ENCODE results near the gene PUDP. TPM values are rescaled to one million over a fixed set of nuclear protein-coding genes. Genes with fewer than 3 reads are reported as not detected.
A peak's percentile ranks its signal among the peaks of the same experiment; 100 is the strongest.
"Not testable (repeated sequence)": the region's sequence is repeated elsewhere in the genome, so short reads cannot be mapped to it uniquely, and the experiment has no call there.

Gene PUDP
- 13.9 TPM for total RNA-seq

GRCh38 chrX:7147978-7148854 is at the start of gene PUDP:
Gene PUDP (minus strand): TSS chrX:7148153. CDS start chrX:7148113, 40 bp downstream.
- ATAC-seq, result peak; percentile 94

GRCh38 chrX:7194606-7195005 is 46.7 kb upstream of the PUDP start:
- no peak for ATAC-seq

DNA sequence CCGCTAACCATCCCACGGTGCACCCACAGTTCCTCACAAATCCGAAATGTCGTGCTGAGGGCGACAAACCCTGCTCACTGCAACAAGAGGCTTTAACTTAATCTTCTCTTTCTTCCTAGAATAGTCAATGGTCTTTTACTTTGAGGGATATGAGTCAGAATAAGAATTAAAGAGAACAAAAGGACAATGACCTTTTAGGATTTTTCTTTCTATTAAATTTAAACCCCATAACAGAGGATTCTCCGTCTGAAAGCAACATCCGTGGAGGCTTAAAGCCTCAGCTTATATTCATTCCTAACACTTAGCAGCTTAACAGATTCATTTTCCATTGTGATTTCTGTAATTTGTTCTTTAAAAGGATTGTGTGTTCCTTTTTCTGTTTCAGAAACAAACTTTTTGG is 44.9 kb upstream of the PUDP start:
- no peak for ATAC-seq

DNA sequence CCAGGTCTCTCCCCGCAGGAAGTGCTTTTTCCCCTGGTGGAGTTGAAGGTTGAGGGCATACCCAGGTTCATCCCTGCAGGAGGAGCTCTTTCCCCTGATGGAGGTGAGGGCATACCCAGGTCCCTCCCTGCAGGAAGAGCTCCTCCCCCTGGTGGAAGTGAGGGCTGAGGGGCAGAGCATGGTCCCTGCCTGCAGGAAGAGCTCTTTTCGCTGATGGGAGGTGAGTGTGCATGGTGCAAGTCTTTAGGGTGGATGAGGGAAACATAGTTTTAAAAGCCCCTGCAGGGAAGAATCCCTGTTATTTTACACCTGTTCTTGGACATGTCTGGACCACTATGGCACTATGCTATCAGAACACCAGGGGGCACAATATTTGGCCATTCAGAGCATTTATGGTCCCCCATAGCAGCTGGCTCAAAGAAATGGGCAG is 43.7 kb upstream of the PUDP start:
- peak; percentile 10 for ATAC-seq

GRCh38 chrX:7190157-7190556 is 42.2 kb upstream of the PUDP start:
- no peak for ATAC-seq

DNA sequence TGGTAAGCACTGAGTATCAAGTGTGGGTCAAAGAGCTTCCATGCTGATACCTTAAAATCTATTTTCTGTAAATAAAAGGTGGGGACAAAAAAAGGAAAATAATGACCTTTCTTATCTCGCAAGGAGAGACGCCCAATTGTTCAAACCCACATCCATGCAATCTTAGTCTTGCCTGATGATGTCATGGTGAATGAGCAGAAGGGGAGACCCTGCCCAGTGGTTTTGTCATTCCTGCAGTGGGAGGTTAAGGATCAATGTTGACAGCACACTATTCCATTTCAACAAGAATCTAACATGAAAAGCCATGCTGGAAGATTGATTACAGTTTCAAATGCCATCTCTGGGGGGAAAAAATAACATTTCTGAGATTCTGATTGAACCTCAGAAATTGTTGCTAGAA is 40.7 kb upstream of the PUDP start:
- ATAC-seq, result no peak

- ATAC-seq, result no peak
Measured at GRCh38 chrX:7184816-7185215, 36.9 kb upstream of the PUDP start.

DNA sequence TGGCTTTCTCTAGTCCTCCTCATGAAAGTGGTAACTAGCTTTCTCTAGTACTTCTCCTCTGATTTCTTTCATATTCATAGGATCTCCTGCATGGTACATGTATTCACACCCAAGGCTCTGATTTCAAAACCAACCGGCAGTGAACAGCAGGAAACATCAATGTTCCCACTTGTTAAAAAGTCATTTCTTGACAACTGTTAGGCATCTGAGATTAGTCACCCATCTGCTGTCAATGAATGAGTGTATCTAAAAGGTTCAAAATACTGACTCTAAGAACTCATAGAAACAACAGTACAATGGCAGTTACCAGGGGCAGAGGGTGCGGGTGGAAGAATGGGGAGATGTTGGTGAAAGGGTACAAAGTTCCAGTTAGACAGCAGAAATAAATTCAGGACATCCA is 31.5 kb upstream of the PUDP start:
- no peak for ATAC-seq

DNA sequence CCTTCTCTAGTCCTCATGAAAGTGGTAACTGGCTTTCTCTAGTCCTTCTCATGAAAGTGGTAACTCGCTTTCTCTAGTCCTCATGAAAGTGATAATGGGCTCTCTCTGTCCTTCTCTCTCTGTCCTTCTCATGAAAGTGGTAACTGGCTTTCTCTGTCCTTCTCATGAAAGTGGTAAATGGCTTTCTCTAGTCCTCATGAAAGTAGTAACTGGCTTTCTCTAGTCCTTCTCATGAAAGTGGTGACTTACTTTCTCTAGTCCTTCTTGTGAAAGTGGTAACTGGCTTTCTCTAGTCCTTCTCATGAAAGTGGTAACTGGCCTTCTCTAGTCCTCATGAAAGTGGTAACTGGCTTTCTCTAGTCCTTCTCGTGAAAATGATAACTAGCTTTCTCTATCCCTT is 30.9 kb upstream of the PUDP start:
- ATAC-seq, result not testable (repeated sequence)

GRCh38 chrX:7170898-7171297 is 22.9 kb upstream of the PUDP start:
- ATAC-seq, result peak; percentile 60

DNA sequence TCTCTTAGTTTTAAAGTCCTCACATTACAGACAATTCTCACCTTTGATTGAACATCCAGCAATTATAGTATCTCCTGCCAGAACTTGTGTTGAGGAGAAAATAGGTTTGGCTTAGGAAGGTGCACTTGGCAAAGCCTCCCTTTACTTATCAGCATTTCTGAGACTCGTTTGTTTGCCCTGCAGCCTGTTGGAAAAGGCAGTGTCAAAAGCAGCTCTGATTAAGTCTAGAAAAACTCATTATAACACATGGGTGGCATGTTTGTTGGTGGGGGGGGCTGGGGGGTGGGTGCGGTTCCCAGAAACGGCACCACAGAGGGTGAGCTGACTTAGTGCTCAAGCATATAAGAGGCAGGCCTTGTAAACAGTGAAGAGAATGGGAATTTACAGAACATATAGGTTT is 21.7 kb upstream of the PUDP start:
- ATAC-seq, result no peak

- no peak for ATAC-seq
Measured at GRCh38 chrX:7168371-7168770, 20.4 kb upstream of the PUDP start.

DNA sequence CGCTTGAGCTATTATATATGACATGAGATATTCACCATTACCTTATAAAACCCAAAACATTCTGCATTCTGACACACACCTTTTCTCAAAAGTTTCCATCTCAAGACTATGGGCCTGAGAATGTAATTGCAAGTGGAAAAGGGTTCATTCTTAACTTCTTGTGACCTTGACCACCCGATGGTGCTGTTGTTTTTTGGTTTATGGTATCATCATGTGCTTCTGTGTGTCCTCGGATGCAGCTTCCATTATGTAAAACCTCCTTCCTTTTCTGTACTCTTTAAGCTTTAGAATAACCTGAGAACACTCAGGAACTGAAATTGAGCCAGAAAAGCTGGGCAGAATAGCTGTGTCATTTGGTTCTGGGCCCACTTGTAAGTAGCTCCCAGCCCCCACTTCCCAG is 16.2 kb upstream of the PUDP start:
- ATAC-seq, result no peak

DNA sequence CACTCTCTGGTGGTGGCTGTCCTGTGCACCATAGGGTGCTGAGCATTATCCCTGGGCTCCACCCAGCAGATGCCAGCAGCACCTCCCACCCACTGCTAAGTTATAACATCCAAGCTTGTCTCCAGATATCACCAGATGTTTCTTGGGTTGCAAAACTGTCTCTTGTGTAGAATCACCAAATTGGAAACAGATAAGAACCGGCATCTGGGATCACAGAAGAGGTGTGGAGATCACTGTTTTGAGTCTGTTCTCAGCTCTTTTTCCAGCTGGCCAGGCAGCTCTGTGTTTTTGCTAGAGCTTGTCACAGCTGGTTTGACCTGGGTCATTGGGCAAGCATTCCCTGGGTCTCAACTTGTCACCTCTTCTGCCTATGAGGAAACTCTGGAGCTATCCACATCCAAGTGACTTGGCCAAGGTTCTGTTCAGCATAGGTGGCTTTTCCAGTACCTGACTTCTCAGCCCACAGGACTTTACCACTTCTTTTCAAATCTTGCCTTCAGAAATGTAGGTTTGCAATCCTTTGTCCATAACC is 15.3 kb upstream of the PUDP start:
- ATAC-seq, result no peak

DNA sequence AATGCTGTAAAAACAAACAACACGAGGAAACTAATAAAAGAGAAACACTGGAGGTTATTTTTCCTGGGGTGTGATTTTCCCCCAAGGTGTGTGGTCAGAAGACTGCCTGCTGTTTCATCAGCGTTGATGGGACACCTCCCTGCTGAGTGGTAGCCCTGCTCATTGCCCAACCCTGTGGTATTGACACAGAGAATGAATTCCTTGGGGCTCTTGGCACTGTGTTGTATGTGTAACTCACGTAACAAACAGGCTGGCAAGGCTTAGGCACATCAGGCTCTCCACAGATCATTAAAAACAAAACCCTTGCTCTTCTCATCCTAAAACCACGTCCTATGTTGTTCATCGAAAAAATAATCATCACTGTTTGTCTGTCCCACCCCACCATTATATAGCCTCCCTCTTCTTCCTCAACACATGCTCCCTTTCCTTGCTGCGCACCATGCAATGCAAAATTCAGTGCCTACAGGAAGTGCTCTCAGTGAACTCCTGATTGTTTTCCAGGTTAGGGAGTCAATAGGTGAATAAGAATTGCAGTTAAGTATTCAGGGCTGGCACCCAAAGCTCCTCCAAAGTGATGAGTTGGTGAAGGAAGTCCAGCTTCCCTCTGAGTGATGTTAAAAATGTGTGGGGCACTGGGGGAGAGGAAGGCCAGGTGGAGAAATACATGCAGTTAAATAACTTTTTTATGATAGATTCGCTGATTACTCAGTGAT is 11.4 kb upstream of the PUDP start:
- ATAC-seq, result peak; percentile 98

DNA sequence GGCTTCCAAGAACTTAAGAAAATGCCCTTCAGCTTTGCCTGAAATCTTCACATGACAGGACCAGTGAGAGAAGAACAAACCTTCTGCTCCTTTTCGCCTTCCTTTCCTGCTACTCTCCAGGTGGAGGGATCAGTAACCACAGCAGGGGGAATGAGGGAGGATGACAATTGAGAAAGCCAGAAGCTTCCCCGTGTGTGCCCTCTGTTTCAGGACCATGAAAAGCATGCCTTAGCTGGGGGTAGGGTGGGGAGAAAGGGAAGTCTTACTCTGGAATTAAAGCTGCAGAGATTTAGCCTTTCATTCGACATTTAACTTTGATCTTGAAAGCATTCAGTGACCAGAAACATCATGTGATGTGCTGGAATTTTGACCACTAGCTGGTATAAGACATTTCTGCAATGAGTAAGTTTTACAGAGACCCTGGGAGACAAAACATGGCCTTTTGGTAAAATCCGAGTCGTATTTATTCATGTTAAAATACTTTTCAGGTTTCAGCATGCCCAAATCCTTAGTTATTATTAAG is 10.6 kb upstream of the PUDP start:
- ATAC-seq, result no peak

DNA sequence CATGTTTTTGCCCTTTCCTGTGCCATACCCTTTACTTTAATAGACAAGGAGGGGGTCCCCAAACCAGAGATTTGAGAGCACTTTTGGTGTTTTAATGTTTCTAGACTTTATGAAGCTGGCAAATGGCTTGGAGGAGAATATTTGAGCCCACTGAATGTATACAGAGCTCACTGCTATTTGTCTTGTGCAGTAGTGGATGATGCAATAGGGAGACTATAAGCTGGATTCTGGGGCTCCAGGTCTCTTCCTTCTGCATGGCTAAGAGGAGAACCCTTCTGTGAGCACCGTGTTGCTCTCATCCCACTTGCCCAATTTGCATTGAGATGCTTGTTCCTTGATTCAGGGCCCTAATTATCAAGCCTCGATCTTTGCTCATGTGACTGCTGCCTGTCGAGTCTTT is 8.9 kb upstream of the PUDP start:
- no peak for ATAC-seq

- no peak for ATAC-seq
Measured at GRCh38 chrX:7155163-7155562, 7.2 kb upstream of the PUDP start.

DNA sequence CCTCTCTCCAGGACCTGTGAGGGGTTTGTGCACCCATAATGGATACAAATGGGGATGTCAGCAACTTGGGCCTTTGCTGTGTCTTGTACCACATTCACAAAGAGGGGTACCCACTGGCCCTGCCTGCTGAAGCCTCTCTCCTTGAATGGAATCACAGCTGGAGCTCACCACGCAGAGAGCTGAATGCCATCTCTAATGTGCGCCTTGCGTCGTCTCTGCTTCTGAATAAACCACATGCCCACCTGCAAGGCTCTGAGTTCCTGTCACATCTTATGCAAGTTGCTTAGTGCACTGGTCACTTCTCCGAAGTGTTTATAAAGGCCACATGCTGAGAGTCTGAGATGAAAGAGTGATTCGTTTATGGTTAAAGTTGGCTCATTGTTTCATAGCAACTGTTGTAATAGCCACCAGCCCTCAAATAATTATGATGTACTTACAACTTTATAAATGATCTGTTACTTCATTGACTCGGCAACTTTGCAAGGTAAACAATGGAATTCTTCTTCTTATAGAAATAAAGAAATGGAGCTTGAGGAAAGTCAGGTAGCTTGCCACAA is 6.2 kb upstream of the PUDP start:
- no peak for ATAC-seq

DNA sequence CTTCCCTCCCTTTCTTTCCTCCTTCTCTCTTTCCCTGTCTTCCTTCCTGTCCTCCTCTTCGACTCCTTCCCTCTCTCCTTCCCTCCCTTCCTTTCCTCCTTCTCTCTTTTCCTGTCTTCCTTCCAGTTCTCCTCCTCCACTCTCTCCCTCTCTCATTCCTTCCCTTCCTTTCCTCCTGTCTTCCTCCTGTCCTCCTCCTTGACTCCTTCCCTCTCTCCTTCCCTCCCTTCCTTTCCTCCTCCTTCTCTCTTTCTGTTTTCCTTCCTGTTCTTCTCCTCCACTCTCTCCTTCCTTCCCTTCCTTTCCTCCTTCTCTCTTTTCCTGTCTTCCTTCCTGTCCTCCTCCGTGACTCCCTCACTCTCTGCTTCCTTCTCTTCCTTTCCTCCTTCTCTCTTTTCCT is 5.3 kb upstream of the PUDP start:
- no peak for ATAC-seq

GRCh38 chrX:7149411-7149810 is 1.5 kb upstream of the PUDP start:
- ATAC-seq, result no peak

DNA sequence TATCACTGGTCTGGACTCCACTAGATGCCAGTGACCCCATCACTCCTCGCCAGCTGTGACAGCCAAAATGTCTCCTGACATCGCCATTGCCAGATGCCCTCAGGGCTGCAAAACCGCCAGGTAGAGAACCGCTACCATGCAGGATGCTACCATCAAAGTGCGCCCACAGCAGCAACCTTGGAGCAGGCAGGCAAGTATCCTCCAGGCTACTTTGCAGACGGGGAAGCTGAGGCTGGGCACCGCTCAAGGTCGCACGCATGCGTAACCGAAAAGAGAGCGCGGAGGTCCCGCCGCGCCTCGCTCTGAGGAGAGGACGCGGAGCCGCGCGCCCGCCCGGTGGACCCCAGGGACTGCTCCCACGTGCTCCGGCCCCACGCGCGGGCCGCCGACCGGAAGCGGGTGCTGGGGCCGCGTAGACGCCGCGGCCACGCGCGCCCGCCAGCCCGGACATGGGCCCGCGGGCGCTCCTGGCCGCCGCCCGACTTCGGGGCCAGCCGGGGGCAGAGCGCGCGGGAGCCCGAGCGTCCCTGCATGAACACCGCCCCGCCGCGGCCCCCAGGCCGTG is 458 bp downstream of the PUDP start, which contains the start of gene STS:
STS (plus strand) TSS at position 300 of the 565 bp plus-strand sequence. CDS start 105,488 bp downstream, outside the sequence.
- peak; percentile 55 for ATAC-seq
